Nephron (organoid): ENCODE results near the gene ENSA.
A peak's percentile ranks its signal among the peaks of the same experiment; 100 is the strongest.
"Not testable (repeated sequence)": the region's sequence is repeated elsewhere in the genome, so short reads cannot be mapped to it uniquely, and the experiment has no call there.

Experiments used
- H3K27ac Mint-ChIP-seq, 3 experiments: 2 replicates each; pipeline ENCODE4 v1.8.0; 2020; ENCODE audit warnings: mixed read lengths in 3 of 3, mild to moderate bottlenecking in 2 of 3, moderate library complexity in 1 of 3
- H3K27me3 Mint-ChIP-seq: 2 replicates; pipeline ENCODE4 v1.8.0; 2021; ENCODE audit warnings: low read depth, mild to moderate bottlenecking, moderate library complexity, mixed read lengths
- H3K36me3 Mint-ChIP-seq: 2 replicates; pipeline ENCODE4 v1.8.0; 2020; ENCODE audit warnings: low read depth, mixed read lengths
- H3K4me1 Mint-ChIP-seq: 2 replicates; pipeline ENCODE4 v1.8.0; 2020; ENCODE audit warnings: mixed read lengths
- H3K4me3 Mint-ChIP-seq, 3 experiments: 2 replicates each; pipeline ENCODE4 v1.8.0; 2020; ENCODE audit warnings: mild to moderate bottlenecking in 3 of 3, mixed read lengths in 3 of 3, moderate library complexity in 2 of 3
- H3K9me3 Mint-ChIP-seq: 2 replicates; pipeline ENCODE4 v1.8.0; 2020; ENCODE audit warnings: mixed read lengths
- CTCF ChIP-seq, 3 experiments: fragments of 200-600 bp; sonication (generic); IDR thresholded peaks; one replicate each; pipeline ENCODE4 v1.5.0; 2021; ENCODE audit warnings: antibody characterized with exemption in 3 of 3; ENCODE audit not compliant: unreplicated experiment in 3 of 3

The ENSA gene

GRCh38 chr1:150634839-150635622 lies 5.6 kb upstream of the ENSA start:
- Mint-ChIP-seq H3K4me1 (peaks cover 33% of the 10 kb centered on the region), H3K27ac (peak overlapping the region in 2 of 3 experiments; percentile 29 to 49)
- not testable (repeated sequence) for H3K4me3 Mint-ChIP-seq, H3K9me3 Mint-ChIP-seq, H3K36me3 Mint-ChIP-seq, H3K27me3 Mint-ChIP-seq

- Mint-ChIP-seq H3K27ac (no peak overlapping the region), H3K4me1 (peaks cover 18% of the 10 kb centered on the region), H3K9me3 (no peaks in the 10 kb centered on the region), H3K4me3 (no peak overlapping the region), H3K36me3 (peaks cover 40% of the 10 kb centered on the region), H3K27me3 (no peaks in the 10 kb centered on the region)
- no peak for TF ChIP-seq CTCF (IDR thresholded peaks at IDR 0.05; ENCODE audit: unreplicated experiment in 3 of 3)
Measured at GRCh38 chr1:150628766-150629114, 672 bp downstream of the ENSA start.

GRCh38 chr1:150627826-150628410 lies 1.5 kb downstream of the ENSA start:
- peaks cover 17% of the 10 kb centered on the region for H3K4me1 Mint-ChIP-seq
- H3K27ac Mint-ChIP-seq = no peak overlapping the region
- no peak for TF ChIP-seq CTCF (IDR thresholded peaks at IDR 0.05; ENCODE audit: unreplicated experiment in 3 of 3)
- H3K36me3 Mint-ChIP-seq = peaks cover 48% of the 10 kb centered on the region
- H3K9me3 Mint-ChIP-seq = no peaks in the 10 kb centered on the region
- no peak overlapping the region for H3K4me3 Mint-ChIP-seq
- H3K27me3 Mint-ChIP-seq = no peaks in the 10 kb centered on the region

- Mint-ChIP-seq H3K27ac (peak overlapping the region in 1 of 3 experiments; percentile 30), H3K4me3 (peak overlapping the region in 1 of 3 experiments; percentile 40), H3K36me3 (peaks cover 56% of the 10 kb centered on the region), H3K4me1 (peaks cover 7% of the 10 kb centered on the region), H3K9me3 (no peaks in the 10 kb centered on the region), H3K27me3 (no peaks in the 10 kb centered on the region)
- TF ChIP-seq CTCF (IDR thresholded peaks at IDR 0.05; ENCODE audit: unreplicated experiment in 3 of 3) = no peak
Measured at GRCh38 chr1:150626150-150626549, 3.3 kb downstream of the ENSA start.

- peaks cover 70% of the 10 kb centered on the region for H3K36me3 Mint-ChIP-seq
- H3K9me3 Mint-ChIP-seq, H3K27ac Mint-ChIP-seq, H3K4me3 Mint-ChIP-seq, H3K27me3 Mint-ChIP-seq: not testable (repeated sequence)
- H3K4me1 Mint-ChIP-seq = peaks cover 13% of the 10 kb centered on the region
Measured at GRCh38 chr1:150624546-150624945, 4.9 kb downstream of the ENSA start.

GRCh38 chr1:150624134-150624533 lies 5.3 kb downstream of the ENSA start:
- not testable (repeated sequence) for H3K27ac Mint-ChIP-seq, H3K4me3 Mint-ChIP-seq, H3K27me3 Mint-ChIP-seq, H3K9me3 Mint-ChIP-seq
- Mint-ChIP-seq H3K4me1 (peaks cover 17% of the 10 kb centered on the region), H3K36me3 (peaks cover 74% of the 10 kb centered on the region)

GRCh38 chr1:150622303-150622975 lies 7.0 kb downstream of the ENSA start:
- Mint-ChIP-seq H3K27ac (peak overlapping the region in 2 of 3 experiments; percentile 25 to 35), H3K36me3 (peaks cover 71% of the 10 kb centered on the region), H3K4me1 (peaks cover 13% of the 10 kb centered on the region), H3K9me3 (no peaks in the 10 kb centered on the region), H3K4me3 (no peak overlapping the region), H3K27me3 (no peaks in the 10 kb centered on the region)
- no peak for TF ChIP-seq CTCF (IDR thresholded peaks at IDR 0.05; ENCODE audit: unreplicated experiment in 3 of 3)
